OCI-LY3 (cell line): ENCODE data around the gene ZNF208.
"Not testable (repeated sequence)": the region's sequence is repeated elsewhere in the genome, so short reads cannot be mapped to it uniquely, and the experiment has no call there.

ENCODE experiments used
- EZH2phosphoT487 ChIP-seq: fragments of 200-600 bp; shearing (Covaris generic); IDR thresholded peaks from 2 replicates; pipeline ENCODE4 v1.6.1; 2018; ENCODE audit warnings: antibody characterized with exemption, mixed run types, low read depth
- TF ChIP-seq, protein P1 (sequence below): fragments of 200-600, 300-600 bp; sonication (generic); IDR thresholded peaks from 2 replicates; pipeline ENCODE4 v1.5.1; 2014; ENCODE audit warnings: antibody characterized with exemption, low read length, low read depth

DNA sequence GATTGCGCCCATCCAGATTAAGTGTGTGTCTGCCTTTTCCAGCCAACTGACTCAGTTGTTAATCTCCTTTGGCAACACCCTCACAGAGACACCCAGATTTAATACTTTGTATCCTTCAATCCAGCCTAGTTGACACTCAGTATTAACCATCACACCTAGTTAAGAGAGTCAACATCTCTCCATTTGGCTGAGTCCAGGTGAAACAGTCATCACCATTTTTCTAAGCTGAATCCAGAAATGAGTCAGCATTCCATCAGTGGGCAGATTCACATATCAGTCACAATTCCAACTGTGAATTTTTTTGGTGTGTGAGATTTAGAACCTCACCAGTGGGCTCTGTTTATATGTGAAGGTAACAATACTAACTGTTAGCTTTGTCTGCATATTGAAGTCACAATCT, 14.8 kb upstream of the ZNF208 start:
- TF ChIP-seq, protein P1, sequence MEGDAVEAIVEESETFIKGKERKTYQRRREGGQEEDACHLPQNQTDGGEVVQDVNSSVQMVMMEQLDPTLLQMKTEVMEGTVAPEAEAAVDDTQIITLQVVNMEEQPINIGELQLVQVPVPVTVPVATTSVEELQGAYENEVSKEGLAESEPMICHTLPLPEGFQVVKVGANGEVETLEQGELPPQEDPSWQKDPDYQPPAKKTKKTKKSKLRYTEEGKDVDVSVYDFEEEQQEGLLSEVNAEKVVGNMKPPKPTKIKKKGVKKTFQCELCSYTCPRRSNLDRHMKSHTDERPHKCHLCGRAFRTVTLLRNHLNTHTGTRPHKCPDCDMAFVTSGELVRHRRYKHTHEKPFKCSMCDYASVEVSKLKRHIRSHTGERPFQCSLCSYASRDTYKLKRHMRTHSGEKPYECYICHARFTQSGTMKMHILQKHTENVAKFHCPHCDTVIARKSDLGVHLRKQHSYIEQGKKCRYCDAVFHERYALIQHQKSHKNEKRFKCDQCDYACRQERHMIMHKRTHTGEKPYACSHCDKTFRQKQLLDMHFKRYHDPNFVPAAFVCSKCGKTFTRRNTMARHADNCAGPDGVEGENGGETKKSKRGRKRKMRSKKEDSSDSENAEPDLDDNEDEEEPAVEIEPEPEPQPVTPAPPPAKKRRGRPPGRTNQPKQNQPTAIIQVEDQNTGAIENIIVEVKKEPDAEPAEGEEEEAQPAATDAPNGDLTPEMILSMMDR = not testable (repeated sequence)
- not testable (repeated sequence) for TF ChIP-seq EZH2phosphoT487
